ENCODE data around the gene PANX2. TPM values are rescaled to one million over a fixed set of nuclear protein-coding genes. Genes with fewer than 3 reads are reported as not detected.

PANX2 gene
- total RNA-seq, 1 donor from 2014 or later: 3.0 TPM

DNA sequence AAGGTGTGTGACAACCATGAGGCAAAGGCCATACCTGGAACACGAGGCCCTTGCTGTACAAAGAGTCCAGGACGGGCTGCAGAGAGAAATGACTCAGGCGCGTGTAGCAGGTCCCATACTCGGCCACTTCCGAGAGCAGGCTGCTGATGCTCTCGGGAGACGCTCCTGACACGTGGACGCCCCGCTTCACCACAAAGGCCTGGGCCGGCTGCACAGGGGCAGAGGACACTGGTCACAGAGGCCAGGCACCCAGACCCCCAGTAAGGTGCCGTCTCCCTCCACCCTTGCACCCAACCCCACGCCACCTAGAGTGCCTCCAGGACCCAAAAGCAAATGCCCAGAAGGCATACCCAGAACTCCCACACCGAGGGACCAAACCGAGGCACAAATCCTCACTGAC, 58.8 kb downstream of the PANX2 start:
- H3K4me3 Mint-ChIP-seq: no peak overlapping the region
- no peaks in the 10 kb centered on the region for H3K36me3 Mint-ChIP-seq
- H3K4me1 Mint-ChIP-seq (ENCODE audit: unreplicated experiment): no peaks in the 10 kb centered on the region
- TF ChIP-seq, protein P1, sequence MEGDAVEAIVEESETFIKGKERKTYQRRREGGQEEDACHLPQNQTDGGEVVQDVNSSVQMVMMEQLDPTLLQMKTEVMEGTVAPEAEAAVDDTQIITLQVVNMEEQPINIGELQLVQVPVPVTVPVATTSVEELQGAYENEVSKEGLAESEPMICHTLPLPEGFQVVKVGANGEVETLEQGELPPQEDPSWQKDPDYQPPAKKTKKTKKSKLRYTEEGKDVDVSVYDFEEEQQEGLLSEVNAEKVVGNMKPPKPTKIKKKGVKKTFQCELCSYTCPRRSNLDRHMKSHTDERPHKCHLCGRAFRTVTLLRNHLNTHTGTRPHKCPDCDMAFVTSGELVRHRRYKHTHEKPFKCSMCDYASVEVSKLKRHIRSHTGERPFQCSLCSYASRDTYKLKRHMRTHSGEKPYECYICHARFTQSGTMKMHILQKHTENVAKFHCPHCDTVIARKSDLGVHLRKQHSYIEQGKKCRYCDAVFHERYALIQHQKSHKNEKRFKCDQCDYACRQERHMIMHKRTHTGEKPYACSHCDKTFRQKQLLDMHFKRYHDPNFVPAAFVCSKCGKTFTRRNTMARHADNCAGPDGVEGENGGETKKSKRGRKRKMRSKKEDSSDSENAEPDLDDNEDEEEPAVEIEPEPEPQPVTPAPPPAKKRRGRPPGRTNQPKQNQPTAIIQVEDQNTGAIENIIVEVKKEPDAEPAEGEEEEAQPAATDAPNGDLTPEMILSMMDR (conservative IDR thresholded peaks at IDR 0.05): no peak
- DNase-seq (ENCODE audit: extremely low spot score, unreplicated experiment): no peak
- H3K9me3 Mint-ChIP-seq: no peaks in the 10 kb centered on the region
- no peak overlapping the region for H3K27ac Mint-ChIP-seq
- H3K27me3 Mint-ChIP-seq: no peaks in the 10 kb centered on the region

Other genes starting within 250 kb of the PANX2 start
- 36.7 and 58.6 TPM in 2 replicates for gene PIM3, start 210.0 kb upstream of the PANX2 start, total RNA-seq (ENCODE audit: low replicate concordance)
- 0.10 TPM in 1 of 2 replicates, not detected in the other for gene IL17REL, start 158.0 kb upstream of the PANX2 start, total RNA-seq (ENCODE audit: low replicate concordance)
- not detected in 2 replicates for gene TTLL8, start 112.4 kb upstream of the PANX2 start, total RNA-seq (ENCODE audit: low replicate concordance)
- 0.19 TPM in 1 of 2 replicates, not detected in the other for gene MLC1, start 85.3 kb upstream of the PANX2 start, total RNA-seq (ENCODE audit: low replicate concordance)
- gene MOV10L1, start 80.7 kb upstream of the PANX2 start, total RNA-seq (ENCODE audit: low replicate concordance): 0.10 and 0.19 TPM in 2 replicates
- 33.8 and 37.7 TPM in 2 replicates for gene TRABD, start 15.2 kb downstream of the PANX2 start, total RNA-seq (ENCODE audit: low replicate concordance)
- 23.8 and 28.5 TPM in 2 replicates for gene SELENOO, start 30.3 kb downstream of the PANX2 start, total RNA-seq (ENCODE audit: low replicate concordance)
- 43.0 and 51.4 TPM in 2 replicates for gene TUBGCP6, start 74.3 kb downstream of the PANX2 start, total RNA-seq (ENCODE audit: low replicate concordance)
- gene HDAC10, start 80.5 kb downstream of the PANX2 start, total RNA-seq (ENCODE audit: low replicate concordance): 29.5 and 37.1 TPM in 2 replicates
- gene MAPK12, start 91.0 kb downstream of the PANX2 start, total RNA-seq (ENCODE audit: low replicate concordance): 11.4 and 31.3 TPM in 2 replicates
- gene MAPK11, start 99.6 kb downstream of the PANX2 start, total RNA-seq (ENCODE audit: low replicate concordance): 4.0 and 7.4 TPM in 2 replicates
- 352 and 500 TPM in 2 replicates for gene PLXNB2, start 136.9 kb downstream of the PANX2 start, total RNA-seq (ENCODE audit: low replicate concordance)
- gene DENND6B, start 156.3 kb downstream of the PANX2 start, total RNA-seq (ENCODE audit: low replicate concordance): 22.1 and 25.6 TPM in 2 replicates
- gene PPP6R2, start 172.6 kb downstream of the PANX2 start, total RNA-seq (ENCODE audit: low replicate concordance): 56.4 and 62.8 TPM in 2 replicates

Measured in type B pancreatic cell (in vitro differentiated cells).